Chondrocyte (in vitro differentiated cells): ENCODE data around the gene ZNHIT2. TPM values are rescaled to one million over a fixed set of nuclear protein-coding genes. Genes with fewer than 3 reads are reported as not detected.

Experiments
- DNase-seq: peaks from one replicate; pipeline ENCODE4 v3.0.0; 2021; ENCODE audit warnings: mixed read lengths, low spot score
- H3K27ac Mint-ChIP-seq: one replicate; pipeline ENCODE4 v1.8.0; 2021; ENCODE audit warnings: mild to moderate bottlenecking, moderate library complexity, mixed read lengths; ENCODE audit not compliant: unreplicated experiment
- H3K27me3 Mint-ChIP-seq: 2 replicates; pipeline ENCODE4 v1.8.0; 2021; ENCODE audit warnings: low read depth, mixed read lengths
- H3K36me3 Mint-ChIP-seq: 2 replicates; pipeline ENCODE4 v1.8.0; 2021; ENCODE audit warnings: low read depth, mixed read lengths
- H3K4me1 Mint-ChIP-seq: 2 replicates; pipeline ENCODE4 v1.8.0; 2021; ENCODE audit warnings: low read depth, mild to moderate bottlenecking, mixed read lengths
- H3K4me3 Mint-ChIP-seq: one replicate; pipeline ENCODE4 v1.8.0; 2021; ENCODE audit warnings: mild to moderate bottlenecking, moderate library complexity, mixed read lengths; ENCODE audit not compliant: unreplicated experiment
- H3K9me3 Mint-ChIP-seq: 2 replicates; pipeline ENCODE4 v1.8.0; 2021; ENCODE audit warnings: low read depth, mixed read lengths
- total RNA-seq: library from RNA; stranded (reverse); gene quantifications from 3 replicates; pipeline ENCODE4 v1.2.1, GENCODE V29; 2021
- TF ChIP-seq, protein P1 (sequence below): fragments of 200-600 bp; sonication (generic); IDR thresholded peaks from 2 replicates; pipeline ENCODE4 v1.5.0; 2021; ENCODE audit warnings: antibody characterized with exemption, mild to moderate bottlenecking, moderate library complexity

ZNHIT2 gene
- total RNA-seq, 1 donor from 2014 or later: 7.9 TPM

DNA sequence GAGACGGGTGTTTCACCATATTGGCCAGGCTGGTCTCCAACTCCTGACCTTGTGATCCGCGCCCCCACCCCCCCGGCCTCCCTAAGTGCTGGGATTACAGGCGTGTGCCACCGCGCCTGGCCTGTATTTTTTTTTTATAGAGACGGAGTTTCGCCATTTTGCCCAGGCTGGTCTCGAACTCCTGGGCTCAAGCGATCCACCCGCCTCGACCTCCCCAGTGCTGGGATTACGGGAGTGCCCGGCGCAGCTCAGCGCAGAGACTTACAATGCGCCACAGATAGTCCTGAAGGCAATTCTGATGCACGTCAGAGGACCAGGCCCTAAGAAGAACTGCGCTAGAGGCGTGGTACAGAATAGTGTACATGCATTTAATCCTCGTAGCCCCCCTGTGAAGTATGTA is 22.1 kb downstream of the ZNHIT2 start:
- peak overlapping the region; percentile 88 for H3K4me3 Mint-ChIP-seq
- H3K27ac Mint-ChIP-seq: peak overlapping the region; percentile 88
- H3K9me3 Mint-ChIP-seq: no peaks in the 10 kb centered on the region
- no peak for DNase-seq
- TF ChIP-seq, protein P1, sequence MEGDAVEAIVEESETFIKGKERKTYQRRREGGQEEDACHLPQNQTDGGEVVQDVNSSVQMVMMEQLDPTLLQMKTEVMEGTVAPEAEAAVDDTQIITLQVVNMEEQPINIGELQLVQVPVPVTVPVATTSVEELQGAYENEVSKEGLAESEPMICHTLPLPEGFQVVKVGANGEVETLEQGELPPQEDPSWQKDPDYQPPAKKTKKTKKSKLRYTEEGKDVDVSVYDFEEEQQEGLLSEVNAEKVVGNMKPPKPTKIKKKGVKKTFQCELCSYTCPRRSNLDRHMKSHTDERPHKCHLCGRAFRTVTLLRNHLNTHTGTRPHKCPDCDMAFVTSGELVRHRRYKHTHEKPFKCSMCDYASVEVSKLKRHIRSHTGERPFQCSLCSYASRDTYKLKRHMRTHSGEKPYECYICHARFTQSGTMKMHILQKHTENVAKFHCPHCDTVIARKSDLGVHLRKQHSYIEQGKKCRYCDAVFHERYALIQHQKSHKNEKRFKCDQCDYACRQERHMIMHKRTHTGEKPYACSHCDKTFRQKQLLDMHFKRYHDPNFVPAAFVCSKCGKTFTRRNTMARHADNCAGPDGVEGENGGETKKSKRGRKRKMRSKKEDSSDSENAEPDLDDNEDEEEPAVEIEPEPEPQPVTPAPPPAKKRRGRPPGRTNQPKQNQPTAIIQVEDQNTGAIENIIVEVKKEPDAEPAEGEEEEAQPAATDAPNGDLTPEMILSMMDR: no peak
- no peaks in the 10 kb centered on the region for H3K27me3 Mint-ChIP-seq
- peaks cover 15% of the 10 kb centered on the region for H3K4me1 Mint-ChIP-seq
- H3K36me3 Mint-ChIP-seq: no peaks in the 10 kb centered on the region

DNA sequence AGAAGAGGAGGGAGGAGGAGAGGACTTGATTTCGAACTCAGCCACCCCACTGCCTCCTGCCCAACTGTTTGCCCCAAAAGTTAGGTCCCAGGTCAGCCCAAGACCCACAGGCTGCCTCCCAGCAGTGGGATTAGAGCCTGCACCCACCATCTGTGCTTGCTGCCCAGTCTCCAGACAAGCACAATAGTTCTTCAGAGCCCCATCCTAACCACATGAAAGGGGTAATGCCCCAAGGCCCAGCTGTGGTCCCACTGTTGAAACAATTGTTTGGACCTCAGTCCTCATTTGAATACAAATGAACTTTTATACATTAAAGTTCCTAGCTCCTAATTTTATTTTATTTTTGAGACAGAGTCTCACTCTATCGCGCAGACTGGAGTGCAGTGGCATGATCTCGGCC is 26.9 kb downstream of the ZNHIT2 start:
- Mint-ChIP-seq H3K9me3 (no peaks in the 10 kb centered on the region), H3K27me3 (no peaks in the 10 kb centered on the region)

DNA sequence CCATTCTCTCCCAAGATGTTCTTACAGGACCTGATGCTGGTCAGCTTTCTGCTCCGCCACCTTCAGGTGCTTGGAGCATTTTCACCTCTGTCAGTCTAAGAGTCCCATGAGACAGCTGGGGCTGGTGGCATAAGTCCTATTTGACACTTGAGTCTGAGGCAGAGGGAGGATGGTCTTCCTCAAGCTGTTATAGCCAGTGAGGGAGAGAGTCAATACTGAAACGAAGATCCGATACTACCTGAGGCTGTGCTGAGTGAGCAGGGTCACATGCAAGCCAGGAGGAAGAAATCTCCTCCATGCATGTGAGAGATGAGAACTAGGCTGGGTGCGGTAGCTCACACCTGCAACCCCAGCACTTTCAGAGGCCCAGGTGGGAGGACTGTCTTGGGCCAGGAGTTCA is 27.9 kb downstream of the ZNHIT2 start:
- Mint-ChIP-seq H3K4me3 (no peak overlapping the region), H3K36me3 (peaks cover 23% of the 10 kb centered on the region), H3K27me3 (no peaks in the 10 kb centered on the region), H3K9me3 (no peaks in the 10 kb centered on the region), H3K27ac (no peak overlapping the region), H3K4me1 (peaks cover 13% of the 10 kb centered on the region)
- DNase-seq: no peak
- TF ChIP-seq, protein P1: no peak

More for the DNA sequence above, 26.9 kb downstream of the ZNHIT2 start:
- peaks cover 4% of the 10 kb centered on the region for H3K4me1 Mint-ChIP-seq
- H3K4me3 Mint-ChIP-seq: no peak overlapping the region
- DNase-seq: no peak
- H3K36me3 Mint-ChIP-seq: peaks cover 22% of the 10 kb centered on the region
- no peak overlapping the region for H3K27ac Mint-ChIP-seq
- TF ChIP-seq, protein P1: no peak

DNA sequence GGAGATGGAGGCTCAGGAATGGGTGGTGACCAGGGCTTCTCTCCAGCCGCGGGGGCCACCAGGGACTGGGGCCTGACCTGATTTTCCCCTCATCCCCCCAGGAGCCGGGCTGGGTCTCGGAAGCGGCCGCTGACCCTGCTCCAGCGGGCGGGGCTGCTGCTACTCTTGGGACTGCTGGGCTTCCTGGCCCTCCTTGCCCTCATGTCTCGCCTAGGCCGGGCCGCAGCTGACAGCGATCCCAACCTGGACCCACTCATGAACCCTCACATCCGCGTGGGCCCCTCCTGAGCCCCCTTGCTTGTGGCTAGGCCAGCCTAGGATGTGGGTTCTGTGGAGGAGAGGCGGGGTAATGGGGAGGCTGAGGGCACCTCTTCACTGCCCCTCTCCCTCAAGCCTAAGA is 29.7 kb downstream of the ZNHIT2 start:
- no peak overlapping the region for H3K4me3 Mint-ChIP-seq
- H3K27ac Mint-ChIP-seq: no peak overlapping the region
- peaks cover 23% of the 10 kb centered on the region for H3K36me3 Mint-ChIP-seq
- DNase-seq: no peak
- no peaks in the 10 kb centered on the region for H3K9me3 Mint-ChIP-seq
- no peaks in the 10 kb centered on the region for H3K27me3 Mint-ChIP-seq
- TF ChIP-seq, protein P1: no peak
- peaks cover 28% of the 10 kb centered on the region for H3K4me1 Mint-ChIP-seq

DNA sequence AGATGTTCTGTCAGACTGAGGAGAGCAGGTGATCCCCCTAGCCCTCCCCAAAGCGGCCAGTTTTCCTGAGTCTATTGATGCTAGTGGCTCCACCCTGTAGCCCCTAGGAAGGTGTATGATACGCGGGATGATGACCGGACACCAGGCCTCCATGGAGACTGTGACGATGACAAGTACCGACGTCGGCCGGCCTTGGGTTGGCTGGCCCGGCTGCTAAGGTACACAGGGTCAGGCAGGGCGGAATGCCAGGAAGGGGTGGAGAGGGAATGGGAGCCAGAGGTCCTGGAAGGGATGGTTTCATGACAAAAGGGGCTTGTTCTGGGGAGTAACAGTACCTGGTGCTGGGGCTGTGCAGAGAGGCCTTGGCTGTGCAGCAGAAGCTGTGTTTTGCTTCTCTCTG is 30.3 kb downstream of the ZNHIT2 start:
- Mint-ChIP-seq H3K27ac (no peak overlapping the region), H3K4me1 (peaks cover 31% of the 10 kb centered on the region), H3K4me3 (no peak overlapping the region), H3K36me3 (peaks cover 23% of the 10 kb centered on the region), H3K9me3 (no peaks in the 10 kb centered on the region), H3K27me3 (no peaks in the 10 kb centered on the region)
- DNase-seq: no peak
- TF ChIP-seq, protein P1: no peak
